Mammary epithelial cell (primary cell): Measurements from ENCODE around the gene ERBB4.

ENCODE experiments used
- EZH2 ChIP-seq: IDR thresholded peaks from 2 replicates; pipeline ENCODE4 v1.6.1; 2012; ENCODE audit warnings: low read length, inconsistent platforms, borderline replicate concordance
- TF ChIP-seq, protein P1 (sequence below), 2 donors: IDR thresholded peaks in 1 of 2; conservative IDR thresholded peaks in 1 of 2; 2 replicates each; pipeline ENCODE4 v1.5.1; 2011 to 2012; ENCODE audit warnings: inconsistent platforms in 2 of 2, low read length in 2 of 2, mild to moderate bottlenecking in 2 of 2, control low read depth in 1 of 2, low read depth in 1 of 2; ENCODE audit not compliant: insufficient read depth in 1 of 2; ENCODE audit errors: extremely low read depth in 1 of 2

DNA sequence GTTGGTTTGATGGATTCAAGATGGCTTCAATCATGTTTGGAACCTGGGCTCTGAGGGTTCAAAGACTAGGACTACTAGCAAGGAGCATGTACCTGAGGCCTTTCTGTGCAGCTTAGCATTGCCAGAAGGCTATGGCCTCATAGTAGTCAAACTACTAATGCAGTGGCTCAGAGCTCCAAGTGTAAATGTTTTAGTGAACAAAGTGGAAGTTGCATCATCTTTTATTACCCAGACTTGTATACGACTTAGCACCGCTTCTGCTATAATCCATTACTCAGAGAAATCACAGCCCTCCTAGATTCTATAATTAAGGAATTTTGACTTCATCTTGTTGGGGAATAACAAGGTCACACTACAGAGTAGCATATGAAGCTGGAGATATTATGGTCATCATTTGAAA, 210.5 kb downstream of the ERBB4 start:
- TF ChIP-seq EZH2, result no peak
- TF ChIP-seq, protein P1, sequence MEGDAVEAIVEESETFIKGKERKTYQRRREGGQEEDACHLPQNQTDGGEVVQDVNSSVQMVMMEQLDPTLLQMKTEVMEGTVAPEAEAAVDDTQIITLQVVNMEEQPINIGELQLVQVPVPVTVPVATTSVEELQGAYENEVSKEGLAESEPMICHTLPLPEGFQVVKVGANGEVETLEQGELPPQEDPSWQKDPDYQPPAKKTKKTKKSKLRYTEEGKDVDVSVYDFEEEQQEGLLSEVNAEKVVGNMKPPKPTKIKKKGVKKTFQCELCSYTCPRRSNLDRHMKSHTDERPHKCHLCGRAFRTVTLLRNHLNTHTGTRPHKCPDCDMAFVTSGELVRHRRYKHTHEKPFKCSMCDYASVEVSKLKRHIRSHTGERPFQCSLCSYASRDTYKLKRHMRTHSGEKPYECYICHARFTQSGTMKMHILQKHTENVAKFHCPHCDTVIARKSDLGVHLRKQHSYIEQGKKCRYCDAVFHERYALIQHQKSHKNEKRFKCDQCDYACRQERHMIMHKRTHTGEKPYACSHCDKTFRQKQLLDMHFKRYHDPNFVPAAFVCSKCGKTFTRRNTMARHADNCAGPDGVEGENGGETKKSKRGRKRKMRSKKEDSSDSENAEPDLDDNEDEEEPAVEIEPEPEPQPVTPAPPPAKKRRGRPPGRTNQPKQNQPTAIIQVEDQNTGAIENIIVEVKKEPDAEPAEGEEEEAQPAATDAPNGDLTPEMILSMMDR (conservative IDR thresholded peaks at IDR 0.05 in 1 of 2, IDR thresholded peaks at IDR 0.05 in 1 of 2; ENCODE audit: extremely low read depth in 1 of 2, insufficient read depth in 1 of 2, low read depth in 1 of 2, low read length in 2 of 2), result no peak
